GM19351 (cell line): ENCODE measurements around the gene IKBKE.

Source experiments
- ATAC-seq: cut with Tn5 transposase; IDR thresholded peaks from one replicate; pipeline ENCODE4 v1.9.1; 2021; ENCODE audit warnings: mild to moderate bottlenecking, moderate library complexity; ENCODE audit not compliant: unreplicated experiment

IKBKE gene

GRCh38 chr1:206453111-206453510, 17.2 kb upstream of the IKBKE start:
- ATAC-seq = no peak

- ATAC-seq = no peak
Measured at GRCh38 chr1:206455289-206455665, 15.0 kb upstream of the IKBKE start.

- no peak for ATAC-seq
Measured at GRCh38 chr1:206455666-206456344, 14.5 kb upstream of the IKBKE start.

- no peak for ATAC-seq
Measured at GRCh38 chr1:206456577-206457370, 13.5 kb upstream of the IKBKE start.

- ATAC-seq = no peak
Measured at GRCh38 chr1:206457408-206458120, 12.7 kb upstream of the IKBKE start.

DNA sequence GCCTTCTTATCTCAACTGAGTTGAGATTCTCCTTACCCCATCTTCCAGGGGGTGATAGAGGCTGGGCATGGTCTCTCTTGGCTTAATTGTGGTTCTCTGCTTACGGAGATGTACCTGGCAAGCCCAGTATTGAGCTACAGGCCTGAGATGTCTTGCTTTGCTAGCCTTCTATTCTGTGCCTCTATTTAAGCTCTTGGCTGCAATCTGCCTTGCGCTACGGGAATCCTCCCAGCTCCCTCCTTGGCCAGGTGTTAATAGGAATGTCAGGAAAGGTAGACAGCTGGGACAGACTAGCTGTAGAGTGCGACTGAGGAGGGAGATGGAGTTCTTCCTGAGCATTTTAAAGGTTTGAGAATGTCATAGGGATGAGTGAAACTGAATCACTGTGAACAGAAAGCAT, 10.6 kb upstream of the IKBKE start:
- no peak for ATAC-seq

DNA sequence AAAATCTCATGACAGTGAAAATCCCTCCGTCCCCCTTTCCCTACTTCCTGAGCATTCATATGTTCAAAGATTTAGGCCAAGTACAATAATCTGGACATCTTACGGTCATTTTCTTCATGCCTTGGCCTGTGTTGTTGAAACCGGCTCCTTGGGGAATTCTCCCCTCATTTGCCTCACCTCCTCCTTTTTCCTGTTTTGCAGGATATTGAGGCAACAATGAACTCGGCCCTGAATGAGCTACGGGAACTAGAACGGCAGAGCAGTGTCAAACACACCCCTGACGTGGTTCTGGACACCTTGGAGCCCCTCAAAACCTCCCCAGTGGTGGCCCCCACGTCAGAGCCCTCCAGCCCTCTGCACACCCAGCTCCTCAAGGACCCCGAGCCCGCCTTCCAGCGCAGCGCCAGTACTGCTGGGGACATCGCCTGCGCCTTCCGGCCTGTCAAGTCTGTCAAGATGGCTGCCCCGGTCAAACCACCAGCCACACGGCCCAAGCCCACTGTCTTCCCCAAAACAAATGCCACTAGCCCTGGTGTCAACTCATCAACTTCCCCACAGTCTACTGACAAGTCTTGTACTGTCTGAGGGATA, 9.3 kb upstream of the IKBKE start:
- ATAC-seq = no peak

DNA sequence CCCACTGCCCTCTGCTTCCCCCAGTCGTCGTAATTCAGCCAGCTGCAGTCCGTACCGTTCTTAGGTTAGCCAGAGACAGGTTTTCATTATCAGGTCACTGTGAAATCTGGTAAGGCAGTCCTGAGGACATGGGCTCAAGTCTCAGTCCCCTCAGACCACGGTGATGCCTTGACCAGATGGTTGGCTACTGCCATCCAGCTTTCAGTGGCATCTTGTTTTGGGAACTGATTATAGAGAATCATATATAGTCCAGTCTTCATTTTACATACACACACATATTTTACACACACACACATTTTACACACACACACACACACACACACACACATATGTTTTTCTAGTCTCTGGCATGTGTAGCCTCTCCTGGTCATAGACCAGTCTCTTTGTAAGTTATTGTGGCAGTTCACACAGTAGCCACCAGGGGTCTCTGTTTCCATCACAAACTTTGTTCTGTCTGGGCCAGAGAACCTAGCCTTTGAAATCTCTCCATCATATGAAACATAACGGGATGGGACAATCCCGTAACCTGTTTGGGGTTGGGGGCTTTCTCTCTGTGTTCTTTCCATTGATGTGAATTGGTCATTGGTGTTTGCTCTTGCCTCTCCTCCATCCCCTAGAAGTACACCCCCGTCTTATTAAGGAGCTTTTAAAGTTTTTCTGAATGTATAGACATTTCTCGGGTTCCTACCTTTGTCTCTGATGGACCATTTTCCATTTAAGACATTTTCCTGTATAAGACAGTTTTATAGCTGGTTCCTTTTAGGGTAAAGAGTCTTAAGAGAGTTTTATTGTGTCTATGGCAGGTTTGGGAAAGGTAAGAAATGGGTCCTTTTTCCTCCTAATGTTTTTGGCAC, 8.4 kb upstream of the IKBKE start:
- ATAC-seq = no peak

DNA sequence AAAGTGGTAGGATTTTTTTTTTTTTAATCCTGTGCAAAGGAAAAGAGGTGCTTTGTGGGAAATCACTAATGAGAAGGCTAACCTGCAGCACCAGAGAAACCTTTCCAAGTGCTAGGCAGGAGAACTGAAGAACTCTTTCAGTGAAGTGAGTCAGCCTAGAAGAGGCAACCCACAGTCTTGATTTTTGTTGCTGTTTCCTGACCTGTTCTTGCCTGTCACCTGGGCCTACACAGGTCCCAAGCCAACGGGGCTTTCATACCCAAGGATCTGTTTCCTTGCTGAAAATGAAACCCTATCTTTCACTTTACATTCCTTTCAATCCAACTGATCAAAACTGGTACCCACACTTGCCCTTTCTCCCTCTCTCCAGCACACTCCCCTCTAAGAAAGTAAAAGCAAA, 7.1 kb upstream of the IKBKE start:
- ATAC-seq = no peak

- ATAC-seq = no peak
Measured at GRCh38 chr1:206463911-206464310, 6.4 kb upstream of the IKBKE start.

DNA sequence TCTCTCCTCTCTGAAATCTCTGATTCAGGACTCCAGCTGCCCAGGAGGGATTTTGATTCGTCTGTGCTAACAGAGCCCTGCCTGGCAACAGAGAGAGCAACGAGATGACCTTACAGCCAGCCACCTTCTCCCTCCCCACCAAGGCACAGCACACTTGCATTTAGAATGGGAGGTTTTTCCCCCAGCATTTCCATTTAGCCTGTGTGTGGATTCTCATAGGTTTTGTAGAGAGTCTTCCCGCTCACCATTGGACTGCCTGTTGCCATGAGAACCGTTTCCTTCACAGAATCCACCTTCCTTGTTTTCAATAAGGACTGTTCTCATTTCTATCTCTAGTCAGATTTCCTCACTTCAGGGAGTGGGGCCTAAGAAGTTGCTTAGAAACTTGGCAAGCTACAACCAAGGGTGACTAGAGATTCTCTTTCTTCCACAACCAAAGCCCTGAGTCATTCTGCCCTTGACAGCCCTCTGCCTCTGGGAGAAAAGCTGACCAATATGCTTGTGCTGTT, 5.8 kb upstream of the IKBKE start:
- ATAC-seq = no peak

DNA sequence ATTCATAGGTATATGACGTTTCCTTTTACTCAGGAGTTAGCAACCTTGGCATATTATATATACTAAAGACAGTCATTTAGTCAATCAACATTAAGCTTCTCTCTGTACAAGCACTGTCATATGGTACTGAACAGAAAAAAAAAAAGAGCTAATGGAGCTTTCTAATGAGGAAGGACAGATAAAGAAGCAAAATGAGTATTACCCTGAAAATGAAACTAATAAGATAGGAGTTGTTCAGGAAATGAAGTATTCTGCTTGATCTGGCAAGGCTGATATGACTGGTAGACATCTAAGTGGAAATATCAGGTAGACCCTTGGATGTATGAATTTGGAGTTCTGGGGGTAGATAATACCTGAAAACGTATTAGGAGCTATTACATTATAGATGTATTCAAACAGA, 4.3 kb upstream of the IKBKE start:
- peak; percentile 29 for ATAC-seq

GRCh38 chr1:206466840-206467649, 3.2 kb upstream of the IKBKE start:
- no peak for ATAC-seq

DNA sequence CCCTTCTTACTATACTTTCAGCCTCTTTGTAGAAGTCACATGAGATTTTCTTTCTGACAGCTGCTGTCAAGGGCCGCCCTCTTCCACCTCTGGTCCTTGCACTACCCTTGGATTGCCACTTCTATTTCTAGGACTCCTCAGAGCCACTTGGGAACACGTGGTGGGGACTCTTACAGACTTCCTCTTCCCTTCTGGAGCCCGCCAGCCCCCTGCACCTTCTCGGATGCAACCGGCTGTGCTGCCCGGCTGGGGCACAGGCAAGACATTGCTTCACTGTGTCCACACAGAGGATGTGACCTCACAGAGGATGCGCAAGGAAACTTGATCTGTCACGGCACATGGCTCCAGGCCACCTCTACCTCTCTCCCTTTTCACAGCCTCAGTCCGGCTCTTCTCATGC, 2.4 kb upstream of the IKBKE start:
- no peak for ATAC-seq

GRCh38 chr1:206468571-206468970, 1.7 kb upstream of the IKBKE start:
- ATAC-seq = no peak

DNA sequence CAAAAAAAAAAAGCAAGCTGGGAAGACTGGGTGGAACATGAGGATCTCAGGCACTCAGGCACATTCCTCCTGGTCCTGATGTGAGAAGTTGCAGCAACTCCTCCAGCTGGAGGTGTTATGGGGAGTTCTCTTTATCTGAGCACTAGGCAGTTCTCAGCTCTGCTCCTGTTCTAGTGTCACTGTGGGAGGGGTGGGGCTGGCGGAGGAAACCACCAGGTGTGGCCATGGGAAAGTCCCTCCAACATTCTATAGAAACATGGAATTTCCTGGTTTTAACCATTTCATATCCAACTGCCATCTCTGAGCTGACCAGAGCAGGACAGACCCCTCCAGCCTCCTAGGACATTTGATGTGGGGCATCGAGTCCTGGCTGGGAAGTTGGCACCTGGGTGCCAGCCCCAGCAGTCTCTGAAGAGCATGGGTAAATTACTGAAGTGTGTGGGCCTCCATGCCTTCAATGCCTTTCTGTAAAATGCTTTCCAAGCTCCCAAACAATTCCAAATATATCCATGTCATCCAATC, 804 bp upstream of the IKBKE start:
- no peak for ATAC-seq

GRCh38 chr1:206470692-206471414, 577 bp downstream of the IKBKE start:
- peak; percentile 10 for ATAC-seq

GRCh38 chr1:206471415-206471801, 1.1 kb downstream of the IKBKE start:
- ATAC-seq = no peak

- no peak for ATAC-seq
Measured at GRCh38 chr1:206472024-206472423, 1.7 kb downstream of the IKBKE start.
